DND-41 (cell line): ENCODE measurements around the gene ARHGAP5.

Source experiments
- EZH2 ChIP-seq: IDR thresholded peaks from 3 replicates; pipeline ENCODE4 v1.6.1; 2012; ENCODE audit warnings: borderline replicate concordance, low read depth, mild to moderate bottlenecking, moderate library complexity, low read length, inconsistent platforms; ENCODE audit not compliant: severe bottlenecking
- TF ChIP-seq, protein P1 (sequence below): IDR thresholded peaks from 2 replicates; pipeline ENCODE4 v1.5.1; 2012; ENCODE audit warnings: borderline replicate concordance, low read length, moderate library complexity, mild to moderate bottlenecking; ENCODE audit not compliant: poor library complexity, severe bottlenecking; ENCODE audit errors: extremely low read depth

DNA sequence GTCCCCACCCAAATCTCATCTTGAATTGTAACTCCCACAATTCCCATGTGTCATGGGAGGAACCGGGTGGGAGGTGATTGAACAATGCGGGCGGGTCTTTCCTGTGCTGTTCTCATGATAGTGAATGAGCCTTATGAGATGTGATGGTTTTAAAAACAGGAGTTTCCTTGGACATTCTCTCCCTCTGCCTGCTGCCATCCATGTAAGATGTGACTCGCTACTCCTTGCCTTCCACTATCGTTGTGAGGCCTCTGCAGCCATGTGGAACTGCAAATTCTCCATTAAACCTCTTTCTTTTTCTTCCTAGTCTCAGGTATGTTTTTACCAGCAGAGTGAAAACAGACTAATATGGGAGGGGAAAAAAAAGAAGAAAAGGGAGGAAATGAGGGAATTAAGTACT lies 22.6 kb upstream of the ARHGAP5 start:
- TF ChIP-seq, protein P1, sequence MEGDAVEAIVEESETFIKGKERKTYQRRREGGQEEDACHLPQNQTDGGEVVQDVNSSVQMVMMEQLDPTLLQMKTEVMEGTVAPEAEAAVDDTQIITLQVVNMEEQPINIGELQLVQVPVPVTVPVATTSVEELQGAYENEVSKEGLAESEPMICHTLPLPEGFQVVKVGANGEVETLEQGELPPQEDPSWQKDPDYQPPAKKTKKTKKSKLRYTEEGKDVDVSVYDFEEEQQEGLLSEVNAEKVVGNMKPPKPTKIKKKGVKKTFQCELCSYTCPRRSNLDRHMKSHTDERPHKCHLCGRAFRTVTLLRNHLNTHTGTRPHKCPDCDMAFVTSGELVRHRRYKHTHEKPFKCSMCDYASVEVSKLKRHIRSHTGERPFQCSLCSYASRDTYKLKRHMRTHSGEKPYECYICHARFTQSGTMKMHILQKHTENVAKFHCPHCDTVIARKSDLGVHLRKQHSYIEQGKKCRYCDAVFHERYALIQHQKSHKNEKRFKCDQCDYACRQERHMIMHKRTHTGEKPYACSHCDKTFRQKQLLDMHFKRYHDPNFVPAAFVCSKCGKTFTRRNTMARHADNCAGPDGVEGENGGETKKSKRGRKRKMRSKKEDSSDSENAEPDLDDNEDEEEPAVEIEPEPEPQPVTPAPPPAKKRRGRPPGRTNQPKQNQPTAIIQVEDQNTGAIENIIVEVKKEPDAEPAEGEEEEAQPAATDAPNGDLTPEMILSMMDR, result no peak
- no peak for TF ChIP-seq EZH2
